Colonic mucosa (tissue), 4 donors: Measurements from ENCODE around the gene ARHGEF4. TPM values are rescaled to one million over a fixed set of nuclear protein-coding genes. Genes with fewer than 3 reads are reported as not detected.

Source experiments
- DNase-seq: peaks from one replicate; pipeline ENCODE4 v3.0.0-alpha.2; 2020
- H3K27ac ChIP-seq: fragments of 200-600 bp; one replicate; pipeline ENCODE4 v1.8.0; 2021
- H3K27me3 ChIP-seq: fragments of 200-600 bp; one replicate; pipeline ENCODE4 v1.8.0; 2021
- H3K36me3 ChIP-seq: fragments of 200-600 bp; one replicate; pipeline ENCODE4 v1.8.0; 2021
- H3K4me1 ChIP-seq: fragments of 200-600 bp; one replicate; pipeline ENCODE4 v1.8.0; 2021; ENCODE audit warnings: mild to moderate bottlenecking
- H3K4me3 ChIP-seq: fragments of 200-600 bp; one replicate; pipeline ENCODE4 v1.8.0; 2021
- H3K9ac ChIP-seq, 2 donors: one replicate each; pipeline ENCODE4 v1.7.0; 2013; ENCODE audit warnings: control low read depth in 2 of 2, low read depth in 2 of 2, low read length in 2 of 2
- H3K9me3 ChIP-seq: fragments of 200-600 bp; one replicate; pipeline ENCODE4 v1.8.0; 2021
- CTCF ChIP-seq: fragments of 200-600 bp; IDR thresholded peaks from one replicate; pipeline ENCODE4 v1.8.0; 2022; ENCODE audit warnings: antibody characterized with exemption, mild to moderate bottlenecking
- intact Hi-C: fragments of 100-400 bp; cut with DNase I; formaldehyde crosslinking; loops from one replicate; pipeline ENCODE4 v1.14.1; 2022
- total RNA-seq, 2 donors: library from RNA; stranded (reverse); fragmentation: NEBNext Ultra II Directional in 1 of 2; extraction: Animal tissue kit (Norgen Biotek cat#: 25700) in 1 of 2; gene quantifications; one replicate each; pipeline ENCODE4 v1.2.1, GENCODE V29; 2021
- donor health status: healthy.
- donor health status: DM: no; HTN: no; CAD: no.
- donor health status: DM: no; HTN: no; CAD: no.

ARHGEF4 gene
- total RNA-seq, 2 donors from 2014 or later, result 1.6 to 2.6 TPM

- no peak for DNase-seq
- H3K9me3 ChIP-seq, result no peaks in the 10 kb centered on the region
- H3K9ac ChIP-seq, result no peak overlapping the region
- no peaks in the 10 kb centered on the region for H3K4me1 ChIP-seq
- H3K27me3 ChIP-seq, result no peaks in the 10 kb centered on the region
- no peak overlapping the region for H3K27ac ChIP-seq
- H3K4me3 ChIP-seq, result no peak overlapping the region
- TF ChIP-seq CTCF, result no peak
- intact Hi-C loops, result no loop called here
- H3K36me3 ChIP-seq, result no peaks in the 10 kb centered on the region
Observed at GRCh38 chr2:130791617-130791939, 45.1 kb upstream of the ARHGEF4 start.

- H3K27me3 ChIP-seq, result no peaks in the 10 kb centered on the region
- no peak overlapping the region for H3K27ac ChIP-seq
- no peaks in the 10 kb centered on the region for H3K36me3 ChIP-seq
- no peak for DNase-seq
- no peak for TF ChIP-seq CTCF
- H3K9ac ChIP-seq, result no peak overlapping the region
- no peak overlapping the region for H3K4me3 ChIP-seq
- no peaks in the 10 kb centered on the region for H3K4me1 ChIP-seq
- intact Hi-C loops, result no loop called here
- H3K9me3 ChIP-seq, result no peaks in the 10 kb centered on the region
Observed at GRCh38 chr2:130795431-130795830, 41.3 kb upstream of the ARHGEF4 start.

- no peak for TF ChIP-seq CTCF
- intact Hi-C loops, result no loop called here
- DNase-seq, result no peak
- Histone ChIP-seq H3K36me3 (no peaks in the 10 kb centered on the region), H3K9me3 (no peaks in the 10 kb centered on the region), H3K4me1 (no peaks in the 10 kb centered on the region), H3K4me3 (no peak overlapping the region), H3K27me3 (no peaks in the 10 kb centered on the region), H3K27ac (no peak overlapping the region), H3K9ac (no peak overlapping the region)
Observed at GRCh38 chr2:130796290-130796689, 40.4 kb upstream of the ARHGEF4 start.

- Histone ChIP-seq H3K9me3 (no peaks in the 10 kb centered on the region), H3K9ac (peak overlapping the region; percentile 70 to 92), H3K36me3 (no peaks in the 10 kb centered on the region), H3K27me3 (no peaks in the 10 kb centered on the region), H3K4me3 (peak overlapping the region; percentile 98), H3K4me1 (no peaks in the 10 kb centered on the region), H3K27ac (peak overlapping the region; percentile 93)
- DNase-seq, result peak; percentile 90
- peak; percentile 78 for TF ChIP-seq CTCF
- intact Hi-C loops, result loop anchor here (2.0 kb wide), 1 partner anchor 123 kb away; no protein-coding TSS in a partner anchor
Observed at GRCh38 chr2:130797493-130798435, 39.0 kb upstream of the ARHGEF4 start.

GRCh38 chr2:130798472-130799218 is 38.1 kb upstream of the ARHGEF4 start:
- DNase-seq, result no peak
- peak overlapping the region in 1 of 2 donors; percentile 61 for H3K9ac ChIP-seq
- intact Hi-C loops, result loop anchor here (2.0 kb wide), 1 partner anchor 122 kb away; no protein-coding TSS in a partner anchor
- no peaks in the 10 kb centered on the region for H3K9me3 ChIP-seq
- H3K27me3 ChIP-seq, result no peaks in the 10 kb centered on the region
- no peak for TF ChIP-seq CTCF
- no peak overlapping the region for H3K27ac ChIP-seq
- peak overlapping the region; percentile 98 for H3K4me3 ChIP-seq
- H3K4me1 ChIP-seq, result no peaks in the 10 kb centered on the region
- no peaks in the 10 kb centered on the region for H3K36me3 ChIP-seq
